SK-N-SH (cell line): ENCODE measurements around the gene THY1.

Experiments
- CTCF ChIP-seq: fragments of 200-600 bp; sonication (generic); IDR thresholded peaks from 2 replicates; pipeline ENCODE4 v1.6.1; 2017; ENCODE audit warnings: antibody characterized with exemption, mild to moderate bottlenecking, moderate library complexity
- EZH2phosphoT487 ChIP-seq: fragments of 200-600 bp; sonication (generic); IDR thresholded peaks from 2 replicates; pipeline ENCODE4 v1.6.1; 2017; ENCODE audit warnings: low read depth, mixed run types, mild to moderate bottlenecking, antibody characterized with exemption, moderate library complexity, borderline replicate concordance
- GABPA ChIP-seq: IDR thresholded peaks from 2 replicates; pipeline ENCODE4 v1.4.0; 2012; ENCODE audit warnings: low read depth, mild to moderate bottlenecking
- POLR2AphosphoS5 ChIP-seq: IDR thresholded peaks from 2 replicates; pipeline ENCODE4 v1.6.1; 2012; ENCODE audit warnings: low read depth, low read length
- RAD21 ChIP-seq: IDR thresholded peaks from 2 replicates; pipeline ENCODE4 v1.6.1; 2012; ENCODE audit warnings: mild to moderate bottlenecking, low read length
- SMC3 ChIP-seq: IDR thresholded peaks from 2 replicates; pipeline ENCODE4 v1.6.1; 2012; ENCODE audit warnings: low read depth, low read length, improper control_type of control experiment
- TF ChIP-seq, protein P1 (sequence below): IDR thresholded peaks from 2 replicates; pipeline ENCODE4 v1.4.0; 2012; ENCODE audit warnings: low read depth
- TF ChIP-seq, protein P2 (sequence below): IDR thresholded peaks from 2 replicates; pipeline ENCODE4 v1.4.0; 2012; ENCODE audit warnings: low read depth, borderline replicate concordance

DNA sequence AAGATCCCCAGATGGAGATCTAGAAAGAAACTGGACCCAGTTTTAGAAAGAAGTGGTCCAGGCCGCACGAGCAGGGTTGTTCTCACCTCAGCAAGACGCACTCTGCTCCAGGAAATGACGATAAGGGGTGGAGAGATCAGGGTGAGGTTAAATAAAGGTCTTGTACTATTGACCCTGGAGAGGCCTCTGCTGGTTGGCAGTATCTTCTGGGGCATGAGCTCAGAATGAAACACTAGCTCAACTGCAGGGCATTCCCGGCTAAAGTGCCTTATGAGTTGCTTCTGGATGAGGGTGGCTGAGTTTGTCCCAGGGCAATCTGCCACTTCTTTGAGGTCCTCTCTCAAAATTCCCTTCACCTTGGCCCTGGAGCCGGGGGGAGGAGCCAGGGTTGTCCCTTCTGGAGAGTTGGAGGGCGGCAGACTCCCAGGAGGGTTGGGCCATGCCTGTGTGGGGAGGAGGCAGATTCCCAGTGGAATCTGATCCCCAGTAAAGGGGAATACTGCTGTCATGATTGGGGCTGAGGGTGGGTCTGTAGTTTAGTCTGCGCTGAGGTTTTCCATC is 52.4 kb downstream of the THY1 start:
- TF ChIP-seq POLR2AphosphoS5: no peak
- no peak for TF ChIP-seq CTCF
- no peak for TF ChIP-seq SMC3
- TF ChIP-seq GABPA: no peak
- TF ChIP-seq, protein P1, sequence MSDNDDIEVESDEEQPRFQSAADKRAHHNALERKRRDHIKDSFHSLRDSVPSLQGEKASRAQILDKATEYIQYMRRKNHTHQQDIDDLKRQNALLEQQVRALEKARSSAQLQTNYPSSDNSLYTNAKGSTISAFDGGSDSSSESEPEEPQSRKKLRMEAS: no peak
- TF ChIP-seq EZH2phosphoT487: no peak
- TF ChIP-seq, protein P2, sequence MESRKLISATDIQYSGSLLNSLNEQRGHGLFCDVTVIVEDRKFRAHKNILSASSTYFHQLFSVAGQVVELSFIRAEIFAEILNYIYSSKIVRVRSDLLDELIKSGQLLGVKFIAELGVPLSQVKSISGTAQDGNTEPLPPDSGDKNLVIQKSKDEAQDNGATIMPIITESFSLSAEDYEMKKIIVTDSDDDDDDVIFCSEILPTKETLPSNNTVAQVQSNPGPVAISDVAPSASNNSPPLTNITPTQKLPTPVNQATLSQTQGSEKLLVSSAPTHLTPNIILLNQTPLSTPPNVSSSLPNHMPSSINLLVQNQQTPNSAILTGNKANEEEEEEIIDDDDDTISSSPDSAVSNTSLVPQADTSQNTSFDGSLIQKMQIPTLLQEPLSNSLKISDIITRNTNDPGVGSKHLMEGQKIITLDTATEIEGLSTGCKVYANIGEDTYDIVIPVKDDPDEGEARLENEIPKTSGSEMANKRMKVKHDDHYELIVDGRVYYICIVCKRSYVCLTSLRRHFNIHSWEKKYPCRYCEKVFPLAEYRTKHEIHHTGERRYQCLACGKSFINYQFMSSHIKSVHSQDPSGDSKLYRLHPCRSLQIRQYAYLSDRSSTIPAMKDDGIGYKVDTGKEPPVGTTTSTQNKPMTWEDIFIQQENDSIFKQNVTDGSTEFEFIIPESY: no peak
- no peak for TF ChIP-seq RAD21
